ENCODE results near the gene TTC12.

GRCh38 chr11:113272927-113273615, 41.3 kb upstream of the TTC12 start:
- TF ChIP-seq CTCF (IDR thresholded peaks at IDR 0.05) = no peak
- no peak for TF ChIP-seq POLR2A (IDR thresholded peaks at IDR 0.05)
- no peak for TF ChIP-seq EP300 (IDR thresholded peaks at IDR 0.05)
